ENCODE results near the gene CTSC. TPM values are rescaled to one million over a fixed set of nuclear protein-coding genes. Genes with fewer than 3 reads are reported as not detected.
A peak's percentile ranks its signal among the peaks of the same experiment; 100 is the strongest.

Gene CTSC
- polyA plus RNA-seq, 1 donor (not counting 4 experiments of a cell fraction or from before 2014, with no cell fraction given): 658 TPM

- H3K9me1 ChIP-seq (ENCODE audit: control insufficient read depth, extremely low read depth, insufficient read depth, low read length): no peaks in the 10 kb centered on the region
- no peak overlapping the region for H3K9ac ChIP-seq (ENCODE audit: control insufficient read depth, extremely low read depth, insufficient read depth, low read length)
- no peaks in the 10 kb centered on the region for H3K27me3 ChIP-seq (ENCODE audit: control insufficient read depth, extremely low read depth, insufficient read depth, low read length)
- FAIRE-seq: no peak
- H3K4me1 ChIP-seq (ENCODE audit: control insufficient read depth, extremely low read depth, insufficient read depth, low read length): no peaks in the 10 kb centered on the region
- no peaks in the 10 kb centered on the region for H4K20me1 ChIP-seq (ENCODE audit: control insufficient read depth, extremely low read depth, insufficient read depth, low read length)
- no peak for TF ChIP-seq CTCF (optimal IDR thresholded peaks at IDR 0.05 in 1 of 3, IDR thresholded peaks at IDR 0.05 in 1 of 3, conservative IDR thresholded peaks at IDR 0.05 in 1 of 3; ENCODE audit: extremely low read depth in 1 of 3, insufficient read depth in 2 of 3, low read length in 3 of 3)
- TF ChIP-seq EZH2 (IDR thresholded peaks at IDR 0.05; ENCODE audit: low read length): no peak
- no peak overlapping the region for H3K4me2 ChIP-seq (ENCODE audit: control insufficient read depth, extremely low read depth, insufficient read depth, low read depth, low read length)
- DNase-seq (ENCODE audit: low read depth, low spot score): no peak
- no peaks in the 10 kb centered on the region for H3K36me3 ChIP-seq (ENCODE audit: control insufficient read depth in 2 of 2, extremely low read depth in 1 of 2, insufficient read depth in 2 of 2, low read length in 2 of 2)
- H3K9me3 ChIP-seq (ENCODE audit: control insufficient read depth, low read depth, low read length): no peaks in the 10 kb centered on the region
- dilution Hi-C loops (cut with MboI; ENCODE audit: extremely low pct_ligation_motif_present, low sequenced_read_pairs): no loop called here
- no peaks in the 10 kb centered on the region for H3K79me2 ChIP-seq (ENCODE audit: control insufficient read depth, insufficient read depth, low read length)
- no peak overlapping the region for H3K4me3 ChIP-seq (ENCODE audit: control insufficient read depth in 2 of 3, extremely low read depth in 1 of 3, insufficient read depth in 2 of 3, low read depth in 1 of 3, low read length in 3 of 3)
- no peak overlapping the region for H2AFZ ChIP-seq (ENCODE audit: control insufficient read depth, low read length)
- H3K27ac ChIP-seq (ENCODE audit: control insufficient read depth, insufficient read depth, low read length): no peak overlapping the region
These were observed 46.6 kb upstream of the CTSC start for GRCh38 chr11:88384004-88384668.

GRCh38 chr11:88383447-88383846, 45.9 kb upstream of the CTSC start:
- TF ChIP-seq EZH2 (IDR thresholded peaks at IDR 0.05; ENCODE audit: low read length) (no peak), CTCF (optimal IDR thresholded peaks at IDR 0.05 in 1 of 3, IDR thresholded peaks at IDR 0.05 in 1 of 3, conservative IDR thresholded peaks at IDR 0.05 in 1 of 3; ENCODE audit: extremely low read depth in 1 of 3, insufficient read depth in 2 of 3, low read length in 3 of 3) (no peak)
- Histone ChIP-seq H3K4me2 (ENCODE audit: control insufficient read depth, extremely low read depth, insufficient read depth, low read depth, low read length) (no peak overlapping the region), H4K20me1 (ENCODE audit: control insufficient read depth, extremely low read depth, insufficient read depth, low read length) (no peaks in the 10 kb centered on the region), H3K9ac (ENCODE audit: control insufficient read depth, extremely low read depth, insufficient read depth, low read length) (no peak overlapping the region), H3K79me2 (ENCODE audit: control insufficient read depth, insufficient read depth, low read length) (no peaks in the 10 kb centered on the region), H3K36me3 (ENCODE audit: control insufficient read depth in 2 of 2, extremely low read depth in 1 of 2, insufficient read depth in 2 of 2, low read length in 2 of 2) (no peaks in the 10 kb centered on the region), H3K9me1 (ENCODE audit: control insufficient read depth, extremely low read depth, insufficient read depth, low read length) (no peaks in the 10 kb centered on the region), H3K4me1 (ENCODE audit: control insufficient read depth, extremely low read depth, insufficient read depth, low read length) (no peaks in the 10 kb centered on the region), H3K27me3 (ENCODE audit: control insufficient read depth, extremely low read depth, insufficient read depth, low read length) (no peaks in the 10 kb centered on the region), H3K9me3 (ENCODE audit: control insufficient read depth, low read depth, low read length) (no peaks in the 10 kb centered on the region), H3K4me3 (ENCODE audit: control insufficient read depth in 2 of 3, extremely low read depth in 1 of 3, insufficient read depth in 2 of 3, low read depth in 1 of 3, low read length in 3 of 3) (no peak overlapping the region), H2AFZ (ENCODE audit: control insufficient read depth, low read length) (peak overlapping the region; percentile 1), H3K27ac (ENCODE audit: control insufficient read depth, insufficient read depth, low read length) (no peak overlapping the region)
- no peak for DNase-seq (ENCODE audit: low read depth, low spot score)
- dilution Hi-C loops (cut with MboI; ENCODE audit: extremely low pct_ligation_motif_present, low sequenced_read_pairs): no loop called here
- no peak for FAIRE-seq

All from keratinocyte (primary cell).